ENCODE data around the gene C4orf36.

DNA sequence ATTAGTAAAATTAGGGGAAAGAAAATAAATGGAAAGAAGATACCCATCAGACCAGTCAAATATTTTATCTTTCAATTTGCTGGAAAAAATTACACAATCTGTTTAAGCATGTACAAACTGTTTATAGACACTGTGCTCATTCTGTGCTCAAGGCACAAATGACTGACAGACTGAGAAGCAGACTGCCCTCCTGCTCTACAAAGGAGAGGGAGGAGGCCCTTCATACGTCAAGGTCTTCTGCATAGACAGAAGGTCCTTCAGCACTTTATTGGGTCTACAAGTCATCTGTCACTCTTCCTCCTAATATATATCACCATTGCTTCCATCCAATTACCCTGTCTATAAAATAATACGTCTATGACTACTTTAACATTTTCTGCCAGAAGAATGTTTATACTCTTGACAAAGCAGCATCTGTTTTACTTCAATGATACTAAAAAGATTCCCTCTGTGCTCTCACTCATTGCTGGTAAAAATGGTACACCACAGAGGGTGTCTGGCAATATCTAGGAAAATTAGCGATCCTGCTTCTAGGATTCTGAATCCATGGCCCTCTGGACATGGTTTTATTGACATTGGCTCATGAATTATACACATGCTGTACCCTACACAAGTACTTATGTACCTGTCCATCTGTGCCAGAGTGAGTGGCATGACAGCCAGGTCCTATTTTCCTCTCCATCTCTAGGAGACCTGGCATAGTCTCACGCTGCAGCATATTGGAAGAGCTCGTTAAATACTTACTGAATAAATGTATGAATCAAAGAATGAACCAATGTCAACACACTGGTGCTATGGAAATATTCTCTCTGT, 54.3 kb downstream of the C4orf36 start:
- TF ChIP-seq, protein P1, sequence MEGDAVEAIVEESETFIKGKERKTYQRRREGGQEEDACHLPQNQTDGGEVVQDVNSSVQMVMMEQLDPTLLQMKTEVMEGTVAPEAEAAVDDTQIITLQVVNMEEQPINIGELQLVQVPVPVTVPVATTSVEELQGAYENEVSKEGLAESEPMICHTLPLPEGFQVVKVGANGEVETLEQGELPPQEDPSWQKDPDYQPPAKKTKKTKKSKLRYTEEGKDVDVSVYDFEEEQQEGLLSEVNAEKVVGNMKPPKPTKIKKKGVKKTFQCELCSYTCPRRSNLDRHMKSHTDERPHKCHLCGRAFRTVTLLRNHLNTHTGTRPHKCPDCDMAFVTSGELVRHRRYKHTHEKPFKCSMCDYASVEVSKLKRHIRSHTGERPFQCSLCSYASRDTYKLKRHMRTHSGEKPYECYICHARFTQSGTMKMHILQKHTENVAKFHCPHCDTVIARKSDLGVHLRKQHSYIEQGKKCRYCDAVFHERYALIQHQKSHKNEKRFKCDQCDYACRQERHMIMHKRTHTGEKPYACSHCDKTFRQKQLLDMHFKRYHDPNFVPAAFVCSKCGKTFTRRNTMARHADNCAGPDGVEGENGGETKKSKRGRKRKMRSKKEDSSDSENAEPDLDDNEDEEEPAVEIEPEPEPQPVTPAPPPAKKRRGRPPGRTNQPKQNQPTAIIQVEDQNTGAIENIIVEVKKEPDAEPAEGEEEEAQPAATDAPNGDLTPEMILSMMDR (IDR thresholded peaks at IDR 0.05) = no peak
- no peak for TF ChIP-seq EZH2 (IDR thresholded peaks at IDR 0.05)
- TF ChIP-seq EZH2phosphoT487 (IDR thresholded peaks at IDR 0.05) = no peak
